Cardiac fibroblast (primary cell): ENCODE measurements around the gene FTSJ1.
"Not testable (repeated sequence)": the region's sequence is repeated elsewhere in the genome, so short reads cannot be mapped to it uniquely, and the experiment has no call there.

Experiments used
- DNase-seq, 2 donors: peaks; one replicate each; pipeline versions ENCODE4 v3.0.0 to v3.0.0-alpha.2; 2010; ENCODE audit warnings: low read depth in 2 of 2
- H3K4me3 ChIP-seq, 2 donors: replicated peaks in 1 of 2; 1 replicate in 1 of 2; 2 replicates in 1 of 2; pipeline ENCODE4 v1.5.1; 2011; ENCODE audit warnings: low read depth in 2 of 2, low read length in 2 of 2, mild to moderate bottlenecking in 2 of 2, moderate library complexity in 1 of 2
- TF ChIP-seq, protein P1 (sequence below): IDR thresholded peaks from one replicate; pipeline ENCODE4 v1.5.1; 2011; ENCODE audit warnings: low read depth, mild to moderate bottlenecking, low read length, inconsistent platforms

FTSJ1 gene

DNA sequence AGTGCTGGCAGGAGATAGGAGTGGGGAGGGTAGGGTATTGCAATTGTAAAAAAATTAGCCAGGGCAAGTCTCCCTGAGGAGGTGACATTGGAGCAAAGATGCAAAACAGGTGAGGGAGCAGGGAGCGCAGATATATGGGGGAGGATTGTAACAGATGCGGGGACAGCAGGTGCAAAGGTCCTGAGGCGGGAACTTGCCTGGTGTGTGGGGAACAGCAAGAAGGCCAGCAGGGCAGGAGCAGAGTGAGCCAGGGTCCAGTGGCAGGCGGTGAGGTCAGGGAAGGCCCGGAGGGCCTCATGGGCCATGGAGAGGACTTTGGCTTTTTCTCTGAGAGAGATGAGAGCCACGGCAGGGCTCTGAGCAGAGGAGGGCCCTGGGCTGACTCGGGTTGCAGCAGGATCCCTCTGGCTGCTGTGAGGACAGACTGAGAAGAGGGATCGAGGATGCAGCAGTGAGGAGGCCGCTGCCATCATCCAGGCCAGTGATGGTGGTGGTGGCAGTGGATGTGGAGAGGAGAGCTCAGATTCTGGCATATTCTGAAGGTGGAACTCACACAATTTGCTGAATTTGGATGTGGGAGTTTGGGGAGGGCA lies 39.0 kb downstream of the FTSJ1 start:
- H3K4me3 ChIP-seq, result no peak overlapping the region
- no peak for DNase-seq
- TF ChIP-seq, protein P1, sequence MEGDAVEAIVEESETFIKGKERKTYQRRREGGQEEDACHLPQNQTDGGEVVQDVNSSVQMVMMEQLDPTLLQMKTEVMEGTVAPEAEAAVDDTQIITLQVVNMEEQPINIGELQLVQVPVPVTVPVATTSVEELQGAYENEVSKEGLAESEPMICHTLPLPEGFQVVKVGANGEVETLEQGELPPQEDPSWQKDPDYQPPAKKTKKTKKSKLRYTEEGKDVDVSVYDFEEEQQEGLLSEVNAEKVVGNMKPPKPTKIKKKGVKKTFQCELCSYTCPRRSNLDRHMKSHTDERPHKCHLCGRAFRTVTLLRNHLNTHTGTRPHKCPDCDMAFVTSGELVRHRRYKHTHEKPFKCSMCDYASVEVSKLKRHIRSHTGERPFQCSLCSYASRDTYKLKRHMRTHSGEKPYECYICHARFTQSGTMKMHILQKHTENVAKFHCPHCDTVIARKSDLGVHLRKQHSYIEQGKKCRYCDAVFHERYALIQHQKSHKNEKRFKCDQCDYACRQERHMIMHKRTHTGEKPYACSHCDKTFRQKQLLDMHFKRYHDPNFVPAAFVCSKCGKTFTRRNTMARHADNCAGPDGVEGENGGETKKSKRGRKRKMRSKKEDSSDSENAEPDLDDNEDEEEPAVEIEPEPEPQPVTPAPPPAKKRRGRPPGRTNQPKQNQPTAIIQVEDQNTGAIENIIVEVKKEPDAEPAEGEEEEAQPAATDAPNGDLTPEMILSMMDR, result no peak

DNA sequence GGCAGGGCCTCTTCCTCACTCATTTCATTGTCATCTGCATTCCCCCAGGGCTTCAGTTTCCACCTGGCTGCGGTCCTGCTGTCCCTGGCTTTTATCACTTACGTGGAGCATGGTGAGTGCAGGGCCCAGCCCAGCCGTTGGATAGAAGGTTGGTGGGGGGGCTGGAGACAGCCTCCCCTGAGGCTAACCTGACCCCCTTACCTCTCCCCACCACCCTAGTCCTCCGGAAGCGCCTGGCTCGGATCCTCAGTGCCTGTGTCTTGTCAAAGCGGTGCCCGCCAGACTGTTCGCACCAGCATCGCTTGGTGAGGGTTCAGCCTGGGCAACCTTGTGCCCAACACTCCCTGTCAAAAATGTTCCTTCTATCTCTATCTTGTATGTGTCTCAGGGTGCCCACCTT lies 39.8 kb downstream of the FTSJ1 start:
- TF ChIP-seq, protein P1, result no peak
- DNase-seq, result no peak
- H3K4me3 ChIP-seq, result no peak overlapping the region

DNA sequence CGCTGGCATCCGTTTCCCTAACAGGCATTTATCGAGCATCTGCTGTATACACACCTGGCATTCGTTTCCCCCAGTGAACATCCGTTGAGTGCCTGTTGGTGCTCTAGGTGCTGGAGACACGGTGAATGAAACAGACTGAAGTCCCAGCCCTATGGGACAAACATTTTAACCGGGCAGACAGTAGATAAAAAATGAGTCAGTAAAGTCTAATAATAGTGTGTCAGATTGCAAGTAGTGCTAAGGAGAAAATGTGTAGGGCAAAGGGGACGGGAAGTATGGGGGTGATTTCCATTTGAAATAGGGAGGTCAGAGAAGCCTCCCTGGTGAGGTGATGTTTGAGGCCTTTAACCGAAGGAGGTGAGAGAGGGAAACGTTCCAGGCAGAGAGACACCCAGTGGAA lies 40.3 kb downstream of the FTSJ1 start:
- no peak for DNase-seq
- TF ChIP-seq, protein P1, result no peak
- no peak overlapping the region for H3K4me3 ChIP-seq

DNA sequence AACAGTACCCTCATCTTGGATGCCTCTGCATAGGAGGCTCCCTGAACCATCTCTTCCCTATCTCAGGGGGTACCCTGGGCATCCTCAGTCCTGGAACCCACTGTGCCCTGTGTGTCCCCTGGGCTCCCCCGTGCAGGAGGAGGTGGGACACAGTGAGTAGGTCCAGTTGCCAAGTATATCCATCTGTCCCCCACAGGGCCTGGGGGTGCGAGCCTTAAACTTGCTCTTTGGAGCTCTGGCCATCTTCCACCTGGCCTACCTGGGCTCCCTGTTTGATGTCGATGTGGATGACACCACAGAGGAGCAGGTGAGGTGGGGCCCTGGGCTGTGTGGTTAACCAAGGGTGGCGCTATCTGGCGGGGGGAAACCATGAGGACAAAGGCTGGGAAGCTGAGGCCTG lies 41.0 kb downstream of the FTSJ1 start:
- H3K4me3 ChIP-seq, result no peak overlapping the region
- DNase-seq, result no peak
- TF ChIP-seq, protein P1, result no peak

DNA sequence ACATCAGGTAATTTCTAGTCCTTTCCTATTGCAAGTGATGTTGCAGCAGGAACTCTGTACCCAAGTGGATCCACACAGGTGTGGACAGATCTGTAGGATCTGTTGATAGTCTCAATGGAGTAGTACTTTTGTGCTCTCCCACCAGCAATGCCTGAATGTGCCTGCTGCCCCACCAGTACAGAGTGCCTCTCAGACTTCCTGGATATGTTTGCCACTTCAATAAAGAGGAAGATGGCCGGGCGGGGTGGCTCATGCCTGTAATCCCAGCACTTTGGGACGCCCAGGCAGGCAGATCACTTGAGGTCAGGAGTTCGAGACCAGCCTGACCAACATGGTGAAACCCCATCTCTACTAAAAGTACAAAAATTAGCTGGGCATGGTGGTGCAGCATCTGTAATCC lies 43.5 kb downstream of the FTSJ1 start:
- not testable (repeated sequence) for DNase-seq, H3K4me3 ChIP-seq

DNA sequence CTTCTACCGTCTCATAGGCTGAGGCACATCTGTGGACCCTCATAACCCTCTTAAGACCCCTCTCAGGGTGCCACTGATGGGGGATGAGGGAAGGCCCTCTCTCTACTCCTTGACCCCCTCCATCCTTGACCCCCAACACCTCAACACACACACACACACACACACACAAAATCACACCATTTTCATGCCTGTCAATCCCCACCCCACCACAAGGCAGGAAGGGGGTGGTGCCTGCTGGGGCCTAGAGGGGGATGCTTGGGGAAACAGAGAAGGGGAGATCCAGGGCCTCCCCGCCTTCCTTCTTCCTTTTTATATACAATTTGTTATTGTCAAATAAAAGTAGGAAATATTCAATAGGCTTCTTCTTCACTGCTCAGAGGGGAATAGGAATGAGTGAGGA lies 44.5 kb downstream of the FTSJ1 start:
- TF ChIP-seq, protein P1, result no peak
- no peak overlapping the region for H3K4me3 ChIP-seq
- no peak for DNase-seq

DNA sequence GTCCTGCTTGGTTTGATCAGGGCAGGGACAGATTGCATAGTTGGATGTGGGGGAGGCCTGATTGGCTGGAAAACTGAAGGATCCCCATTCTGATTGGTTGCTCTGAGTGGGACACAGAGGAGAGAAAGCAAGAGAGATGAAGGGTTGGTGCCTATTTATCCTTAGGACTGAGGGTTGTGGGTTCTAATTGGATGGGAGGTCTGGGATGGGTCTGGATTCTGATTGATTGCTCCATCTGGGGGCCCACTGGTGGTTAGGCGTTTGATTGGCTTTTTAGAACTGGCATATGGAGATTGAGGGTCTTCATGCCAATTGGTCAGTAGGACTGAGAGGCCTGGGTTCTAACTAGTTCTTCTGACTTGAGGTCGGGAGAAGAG lies 45.0 kb downstream of the FTSJ1 start:
- TF ChIP-seq, protein P1, result no peak
- H3K4me3 ChIP-seq, result no peak overlapping the region
- DNase-seq, result no peak
